Measurements from ENCODE around the gene BAIAP2L2. TPM values are rescaled to one million over a fixed set of nuclear protein-coding genes. Genes with fewer than 3 reads are reported as not detected.

The BAIAP2L2 gene
- total and polyA plus RNA-seq, 2 of the 4 experiments (the other 2 are of a cell fraction) = 0.18 to 0.46 TPM

- TF ChIP-seq POLR2A (IDR thresholded peaks at IDR 0.05; ENCODE audit: low read depth, low read length) = no peak
These were observed 27.6 kb upstream of the BAIAP2L2 start (continued) for GRCh38 chr22:38137876-38138687.

GRCh38 chr22:38136607-38137006 lies 26.1 kb upstream of the BAIAP2L2 start:
- H3K27ac ChIP-seq (ENCODE audit: insufficient read depth, low read length) = no peak overlapping the region
- H3K4ac ChIP-seq (ENCODE audit: low read depth, low read length) = no peak overlapping the region
- H2BK15ac ChIP-seq (ENCODE audit: low read depth, low read length) = no peak overlapping the region
- H3K56ac ChIP-seq (ENCODE audit: extremely low read depth, insufficient read depth, low read length) = no peak overlapping the region
- no peak overlapping the region for H3K9ac ChIP-seq (ENCODE audit: low read depth, low read length)
- H2AK5ac ChIP-seq (ENCODE audit: low read depth, low read length) = no peak overlapping the region
- H4K20me1 ChIP-seq (ENCODE audit: insufficient read depth, low read length) = no peaks in the 10 kb centered on the region
- peaks cover 2% of the 10 kb centered on the region; the same call in 1 of the 2 replicates for H3K9me1 ChIP-seq (ENCODE audit: insufficient read depth, low read length)
- no peaks in the 10 kb centered on the region for H3K79me1 ChIP-seq (ENCODE audit: low read depth in 1 of 2, low read length in 2 of 2)
- no peak for ATAC-seq (ENCODE audit: low read depth)
- H3K9me3 ChIP-seq (ENCODE audit: control insufficient read depth, insufficient read depth, low read length) = no peaks in the 10 kb centered on the region
- H3K4me2 ChIP-seq (ENCODE audit: low read depth, low read length) = no peak overlapping the region
- H2BK120ac ChIP-seq (ENCODE audit: low read depth, low read length) = no peak overlapping the region
- H3K23ac ChIP-seq (ENCODE audit: low read depth, low read length) = no peak overlapping the region
- no peak overlapping the region for H3K18ac ChIP-seq (ENCODE audit: low read depth, low read length)
- in situ Hi-C loops (cut with MboI; ENCODE audit: low sequenced_read_pairs) = no loop called here
- H3K4me3 ChIP-seq (ENCODE audit: insufficient read depth, low read depth, low read length) = no peak overlapping the region
- no peaks in the 10 kb centered on the region for H3K36me3 ChIP-seq (ENCODE audit: control insufficient read depth, insufficient read depth, low read length)
- H4K91ac ChIP-seq (ENCODE audit: insufficient read depth, low read depth, low read length) = no peak overlapping the region
- intact Hi-C loops (cut with micrococcal nuclease) = no loop called here
- DNase-seq = no peak
- no peak overlapping the region for H2BK20ac ChIP-seq (ENCODE audit: low read depth, low read length)
- H3K4me1 ChIP-seq (ENCODE audit: control insufficient read depth, insufficient read depth, low read length) = peaks cover 2% of the 10 kb centered on the region
- H3K14ac ChIP-seq (replicated peaks; ENCODE audit: low read depth, low read length) = no peak overlapping the region
- no peak overlapping the region for H4K8ac ChIP-seq (ENCODE audit: low read depth in 2 of 2, low read length in 2 of 2)
- WGBS, 2 experiments (ENCODE audit: extremely low coverage in 2 of 2, insufficient read length in 1 of 2) = no CpG with 5 or more reads among the region's 1 CpG
- no peak overlapping the region for H2BK5ac ChIP-seq (ENCODE audit: low read depth, low read length, poor library complexity, severe bottlenecking)
- H2AFZ ChIP-seq (replicated peaks; ENCODE audit: low read length, poor library complexity) = no peak overlapping the region
- no TSS peak for BruUV-seq (replicated peaks)
- no peak overlapping the region for H2AK9ac ChIP-seq (replicated peaks; ENCODE audit: low read depth, low read length, poor library complexity)
- dilution Hi-C loops (cut with HindIII; ENCODE audit: low sequenced_read_pairs, unreplicated experiment) = no loop called here
- H4K5ac ChIP-seq (ENCODE audit: low read depth, low read length) = no peak overlapping the region
- POLR2A ChIA-PET (ENCODE audit: unreplicated experiment) = interaction anchor here (0.5 kb wide), 2 partner anchors 198 to 211 kb away, joined by 3 to 4 read pairs; no protein-coding TSS in a partner anchor
- CTCF ChIA-PET = interaction anchor here (0.6 to 1.3 kb wide), 4 partner anchors 13 to 40 kb away, joined by 3 to 5 read pairs (median 3); no protein-coding TSS in a partner anchor
- H3K27me3 ChIP-seq (ENCODE audit: control insufficient read depth, insufficient read depth, low read length) = no peaks in the 10 kb centered on the region
- no peak for TF ChIP-seq MAFK (IDR thresholded peaks at IDR 0.05; ENCODE audit: low read depth, low read length)
- no peak for TF ChIP-seq CHD1 (IDR thresholded peaks at IDR 0.05; ENCODE audit: low read depth, low read length)
- TF ChIP-seq USF2 (IDR thresholded peaks at IDR 0.05; ENCODE audit: low read depth, low read length) = no peak
- no peak for TF ChIP-seq POLR2A (IDR thresholded peaks at IDR 0.05; ENCODE audit: low read depth, low read length)
- no peak for TF ChIP-seq RFX5 (IDR thresholded peaks at IDR 0.05; ENCODE audit: low read depth, low read length)
- no peak for TF ChIP-seq MAZ (IDR thresholded peaks at IDR 0.05; ENCODE audit: borderline replicate concordance, low read depth, low read length)
- no peak for TF ChIP-seq NFE2L2 (IDR thresholded peaks at IDR 0.05; ENCODE audit: low read depth, low read length)
- TF ChIP-seq ELK1 (IDR thresholded peaks at IDR 0.05; ENCODE audit: borderline replicate concordance, low read depth, low read length) = no peak
- no peak for TF ChIP-seq SMC3 (IDR thresholded peaks at IDR 0.05; ENCODE audit: low read depth, low read length)
- TF ChIP-seq MXI1 (IDR thresholded peaks at IDR 0.05; ENCODE audit: borderline replicate concordance, low read depth, low read length) = no peak
- no peak for TF ChIP-seq FOS (IDR thresholded peaks at IDR 0.05; ENCODE audit: low read depth, low read length)
- TF ChIP-seq CTCF (conservative IDR thresholded peaks at IDR 0.05; ENCODE audit: low read depth, low read length) = no peak

Measured in IMR-90 (cell line).